Fibroblast of pulmonary artery (primary cell): Measurements from ENCODE around the gene COCH.

Experiments used
- DNase-seq: peaks from one replicate; pipeline ENCODE4 v3.0.0-alpha.2; 2010; ENCODE audit warnings: low read depth
- H3K4me3 ChIP-seq: replicated peaks from 2 replicates; pipeline ENCODE4 v1.5.1; 2011; ENCODE audit warnings: low read depth, mild to moderate bottlenecking, control low read depth, low read length, moderate library complexity
- TF ChIP-seq, protein P1 (sequence below): IDR thresholded peaks from 2 replicates; pipeline ENCODE4 v1.5.1; 2011; ENCODE audit warnings: mild to moderate bottlenecking, control low read depth, low read length, inconsistent platforms; ENCODE audit errors: missing control alignments

Gene COCH

DNA sequence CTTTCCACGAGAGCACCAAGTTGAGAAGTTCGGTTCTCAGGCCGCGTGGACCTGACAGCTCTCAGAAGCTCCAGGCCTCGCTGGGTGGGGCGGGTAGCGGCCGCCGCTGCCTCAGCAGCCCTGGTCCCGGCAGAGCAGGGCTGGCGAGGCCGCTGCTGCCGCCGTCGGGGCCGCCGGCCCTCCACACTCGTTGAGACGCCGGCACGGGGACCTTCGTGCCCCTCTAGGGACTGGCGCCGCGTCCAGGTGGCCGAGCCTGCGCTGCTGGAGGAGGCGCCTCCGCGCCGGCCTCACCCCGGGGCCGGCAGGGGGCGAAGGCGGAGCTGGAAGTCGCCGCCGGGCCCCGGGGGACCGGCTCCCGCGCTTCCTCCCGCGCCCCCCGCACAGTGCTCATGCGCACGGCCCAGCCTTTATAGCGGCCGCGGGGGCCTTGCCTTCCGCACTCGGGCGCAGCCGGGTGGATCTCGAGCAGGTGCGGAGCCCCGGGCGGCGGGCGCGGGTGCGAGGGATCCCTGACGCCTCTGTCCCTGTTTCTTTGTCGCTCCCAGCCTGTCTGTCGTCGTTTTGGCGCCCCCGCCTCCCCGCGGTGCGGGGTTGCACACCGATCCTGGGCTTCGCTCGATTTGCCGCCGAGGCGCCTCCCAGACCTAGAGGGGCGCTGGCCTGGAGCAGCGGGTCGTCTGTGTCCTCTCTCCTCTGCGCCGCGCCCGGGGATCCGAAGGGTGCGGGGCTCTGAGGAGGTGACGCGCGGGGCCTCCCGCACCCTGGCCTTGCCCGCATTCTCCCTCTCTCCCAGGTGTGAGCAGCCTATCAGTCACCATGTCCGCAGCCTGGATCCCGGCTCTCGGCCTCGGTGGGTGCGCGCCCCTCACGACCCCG, at the start of gene COCH:
COCH (plus strand) TSS at position 440 of the 879 bp plus-strand sequence; CDS start at position 820, 380 bp downstream.
- DNase-seq, result no peak
- peak within 1 kb of the TSS; percentile 48 for H3K4me3 ChIP-seq
- TF ChIP-seq, protein P1, sequence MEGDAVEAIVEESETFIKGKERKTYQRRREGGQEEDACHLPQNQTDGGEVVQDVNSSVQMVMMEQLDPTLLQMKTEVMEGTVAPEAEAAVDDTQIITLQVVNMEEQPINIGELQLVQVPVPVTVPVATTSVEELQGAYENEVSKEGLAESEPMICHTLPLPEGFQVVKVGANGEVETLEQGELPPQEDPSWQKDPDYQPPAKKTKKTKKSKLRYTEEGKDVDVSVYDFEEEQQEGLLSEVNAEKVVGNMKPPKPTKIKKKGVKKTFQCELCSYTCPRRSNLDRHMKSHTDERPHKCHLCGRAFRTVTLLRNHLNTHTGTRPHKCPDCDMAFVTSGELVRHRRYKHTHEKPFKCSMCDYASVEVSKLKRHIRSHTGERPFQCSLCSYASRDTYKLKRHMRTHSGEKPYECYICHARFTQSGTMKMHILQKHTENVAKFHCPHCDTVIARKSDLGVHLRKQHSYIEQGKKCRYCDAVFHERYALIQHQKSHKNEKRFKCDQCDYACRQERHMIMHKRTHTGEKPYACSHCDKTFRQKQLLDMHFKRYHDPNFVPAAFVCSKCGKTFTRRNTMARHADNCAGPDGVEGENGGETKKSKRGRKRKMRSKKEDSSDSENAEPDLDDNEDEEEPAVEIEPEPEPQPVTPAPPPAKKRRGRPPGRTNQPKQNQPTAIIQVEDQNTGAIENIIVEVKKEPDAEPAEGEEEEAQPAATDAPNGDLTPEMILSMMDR, result no peak

DNA sequence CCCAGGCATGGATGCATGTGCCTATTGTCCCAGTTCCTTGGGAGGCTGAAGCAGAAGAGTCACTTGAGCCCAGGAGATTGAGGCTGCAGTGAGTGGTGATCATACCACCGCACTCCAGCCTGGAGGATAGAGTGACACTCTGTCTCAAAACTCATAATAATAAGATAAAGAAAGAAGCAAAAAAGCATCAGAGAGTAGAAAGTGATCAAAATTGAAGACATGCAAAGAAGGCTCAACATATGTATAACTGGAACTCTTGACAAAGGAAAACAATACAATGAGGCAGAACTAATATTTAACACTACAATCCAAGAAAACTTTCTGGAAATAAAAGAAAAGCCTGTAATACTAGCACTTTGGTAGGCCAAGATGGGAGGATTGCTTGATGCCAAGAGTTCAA, 48.3 kb upstream of the COCH start:
- no peak overlapping the region for H3K4me3 ChIP-seq
- TF ChIP-seq, protein P1, result no peak

DNA sequence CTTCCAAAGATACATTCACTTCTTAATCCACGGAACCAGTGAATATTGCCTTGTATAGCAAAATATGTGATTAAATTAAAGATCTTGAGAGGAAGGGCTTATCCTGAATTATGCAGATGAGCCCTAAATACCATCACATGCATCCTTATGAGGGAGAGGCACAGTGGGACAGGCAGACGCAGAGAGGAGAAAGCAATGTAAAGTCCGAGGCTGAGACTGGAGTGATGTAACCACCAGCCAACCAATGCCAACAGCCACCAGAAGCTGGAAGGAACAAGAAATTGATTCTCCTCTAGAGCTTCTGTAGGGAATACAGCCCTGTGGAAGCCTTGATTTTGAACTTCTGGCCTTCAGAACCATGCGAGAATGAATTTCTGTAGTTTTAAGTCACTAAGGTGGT, 44.5 kb upstream of the COCH start:
- TF ChIP-seq, protein P1, result no peak
- no peak for DNase-seq
- H3K4me3 ChIP-seq, result no peak overlapping the region

More for the DNA sequence above, 48.3 kb upstream of the COCH start:
- DNase-seq, result no peak

DNA sequence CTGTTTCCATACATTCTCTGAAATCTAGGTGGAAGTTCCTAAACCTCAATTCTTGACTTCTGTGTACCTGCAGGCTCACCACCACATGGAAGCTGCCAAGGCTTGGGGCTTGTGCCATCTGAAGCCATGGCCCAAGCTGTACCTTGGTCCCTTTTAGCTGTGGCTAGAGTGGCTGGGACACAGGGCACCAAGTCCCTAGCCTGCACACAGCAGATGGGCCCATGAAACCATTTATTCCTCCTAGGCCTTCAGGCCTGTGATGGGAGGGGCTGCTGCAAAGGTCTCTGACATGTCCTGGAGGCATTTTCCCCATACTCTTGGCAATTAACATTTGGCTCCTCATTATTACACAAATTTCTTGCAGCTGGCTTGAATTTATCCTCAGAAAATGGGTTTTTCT, 40.0 kb upstream of the COCH start:
- no peak overlapping the region for H3K4me3 ChIP-seq
- no peak for DNase-seq
- TF ChIP-seq, protein P1, result no peak

DNA sequence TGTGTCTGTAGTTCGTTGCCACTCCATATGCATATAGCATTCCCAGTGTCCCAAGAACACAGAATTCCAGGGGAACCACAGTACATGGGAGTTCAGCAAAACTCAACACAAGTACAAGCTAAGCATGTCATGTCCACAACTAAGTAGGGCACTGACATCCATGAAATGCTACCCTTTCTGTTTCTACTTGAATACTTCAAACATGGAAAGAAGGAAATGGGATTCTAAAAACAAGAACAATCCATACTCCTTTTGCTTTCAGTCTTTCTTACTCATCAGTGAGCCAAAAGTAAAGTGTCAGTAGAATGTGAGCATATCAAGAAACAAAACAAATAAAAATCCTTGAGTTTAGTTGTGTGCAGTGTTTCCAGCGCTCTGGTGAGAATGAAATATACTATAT, 36.0 kb upstream of the COCH start:
- TF ChIP-seq, protein P1, result no peak
- no peak for DNase-seq
- H3K4me3 ChIP-seq, result no peak overlapping the region

DNA sequence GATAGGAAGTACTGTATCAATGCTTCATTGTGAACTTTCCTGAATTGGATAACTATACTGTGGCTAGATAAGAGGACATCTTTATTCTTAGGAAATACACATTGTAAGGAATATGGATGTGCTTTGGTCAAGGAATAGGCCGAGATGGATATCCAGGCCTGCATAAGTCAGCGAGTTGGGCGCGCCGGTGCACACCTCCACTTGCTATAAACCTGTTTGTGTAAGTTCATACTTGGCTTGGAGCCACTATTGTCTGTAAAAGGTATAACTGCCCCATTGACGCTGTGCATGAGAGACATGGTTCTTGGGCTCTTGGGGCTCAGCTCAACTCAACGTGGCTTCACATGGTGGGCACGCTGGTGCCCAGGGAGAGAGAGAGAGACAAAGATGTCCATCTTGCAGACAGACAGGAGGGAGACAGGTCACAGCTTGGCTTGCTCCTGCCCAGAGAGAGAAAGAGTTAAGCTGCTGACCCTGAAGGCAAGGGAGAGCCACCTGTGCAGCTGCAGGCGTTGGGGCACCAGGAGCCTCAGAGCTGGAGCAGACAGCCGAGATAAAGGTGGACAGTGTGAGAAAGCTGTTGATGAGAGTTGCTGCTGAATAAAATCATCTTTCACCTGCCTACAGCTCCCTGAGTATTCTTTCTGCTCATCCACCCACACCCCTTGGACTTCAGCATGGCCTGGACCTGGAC, 34.1 kb upstream of the COCH start:
- H3K4me3 ChIP-seq, result no peak overlapping the region
- no peak for DNase-seq
- TF ChIP-seq, protein P1, result no peak

DNA sequence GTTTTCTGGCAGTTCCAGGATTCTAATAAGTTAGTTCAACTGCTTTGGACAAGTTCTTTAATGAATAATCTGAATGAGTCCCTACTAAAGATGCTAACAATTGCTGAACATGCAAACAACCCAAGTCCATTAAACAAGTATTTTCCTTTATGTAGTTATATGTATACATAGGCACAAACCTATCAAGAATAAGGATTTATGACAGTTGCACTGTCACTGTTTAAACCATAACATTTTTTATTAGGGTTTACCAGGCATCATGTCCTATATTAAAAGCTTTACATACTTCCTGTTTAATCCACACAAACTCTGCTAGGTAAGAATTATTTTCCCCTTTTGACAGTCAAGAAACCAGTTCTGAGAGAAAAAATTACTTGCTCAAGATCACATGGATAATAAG, 31.9 kb upstream of the COCH start:
- no peak overlapping the region for H3K4me3 ChIP-seq
- TF ChIP-seq, protein P1, result no peak
- DNase-seq, result no peak
